ENCODE data around the gene SNX7.
A peak's percentile ranks its signal among the peaks of the same experiment; 100 is the strongest.

The SNX7 gene, protein sequence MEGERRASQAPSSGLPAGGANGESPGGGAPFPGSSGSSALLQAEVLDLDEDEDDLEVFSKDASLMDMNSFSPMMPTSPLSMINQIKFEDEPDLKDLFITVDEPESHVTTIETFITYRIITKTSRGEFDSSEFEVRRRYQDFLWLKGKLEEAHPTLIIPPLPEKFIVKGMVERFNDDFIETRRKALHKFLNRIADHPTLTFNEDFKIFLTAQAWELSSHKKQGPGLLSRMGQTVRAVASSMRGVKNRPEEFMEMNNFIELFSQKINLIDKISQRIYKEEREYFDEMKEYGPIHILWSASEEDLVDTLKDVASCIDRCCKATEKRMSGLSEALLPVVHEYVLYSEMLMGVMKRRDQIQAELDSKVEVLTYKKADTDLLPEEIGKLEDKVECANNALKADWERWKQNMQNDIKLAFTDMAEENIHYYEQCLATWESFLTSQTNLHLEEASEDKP
- 0.19 to 0.52 (median 0.35) reads per million in 3 donors for total RNA-seq

DNA sequence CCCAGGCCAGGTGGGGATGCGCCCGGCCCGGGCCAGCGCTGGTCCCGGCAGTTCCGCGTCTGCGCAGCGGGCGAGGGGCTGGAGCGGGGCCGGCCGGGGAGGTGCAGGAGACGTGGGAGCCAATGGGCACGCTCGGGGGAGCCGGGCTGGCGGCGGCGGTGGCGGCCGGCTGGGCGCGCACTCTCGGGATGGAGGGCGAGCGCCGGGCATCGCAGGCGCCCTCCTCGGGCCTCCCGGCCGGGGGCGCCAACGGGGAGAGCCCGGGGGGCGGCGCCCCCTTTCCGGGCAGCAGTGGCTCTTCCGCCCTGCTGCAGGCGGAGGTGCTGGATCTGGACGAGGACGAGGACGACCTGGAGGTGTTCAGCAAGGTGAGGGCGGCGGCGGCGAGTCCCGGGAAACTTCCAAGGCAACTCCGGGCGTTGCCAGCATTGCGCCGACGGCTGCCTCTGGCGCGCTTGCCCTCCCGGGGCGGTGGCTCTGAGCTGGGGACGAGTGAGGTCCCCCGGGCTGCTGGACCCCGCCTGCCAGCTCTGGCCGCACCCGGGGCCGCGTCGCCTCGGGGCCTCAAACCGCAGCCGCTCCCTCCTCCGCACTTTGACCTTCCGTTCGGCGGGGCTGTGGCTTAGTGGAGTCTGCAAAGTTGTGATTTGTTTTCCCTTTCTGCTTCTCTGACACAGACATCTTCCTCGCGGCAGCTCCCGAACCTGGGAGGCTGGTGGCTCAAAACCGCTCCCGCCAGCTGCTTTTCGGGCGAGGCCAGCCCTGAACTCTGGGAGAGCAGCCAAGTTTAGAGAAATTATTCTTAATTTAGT lies at the start of gene SNX7:
Gene SNX7 (plus strand): TSS at position 178 of the 812 bp plus-strand sequence. CDS start 11 bp downstream, at position 189.
- Histone ChIP-seq H3K36me3 (ENCODE audit: control insufficient read depth, insufficient read depth, low read length) (no peaks in the 10 kb centered on the region), H3K4me1 (ENCODE audit: control insufficient read depth, insufficient read depth, low read length, poor library complexity, severe bottlenecking) (peaks cover 10% of the 10 kb centered on the region), H3K9me3 (ENCODE audit: control insufficient read depth, low read length) (no peaks in the 10 kb centered on the region), H3K4me3 (ENCODE audit: insufficient read depth, low read depth, low read length, poor library complexity, severe bottlenecking) (peak within 1 kb of the TSS; percentile 61), H3K27me3 (replicated peaks; ENCODE audit: control insufficient read depth, insufficient read depth, low read length, poor library complexity, severe bottlenecking) (no peaks in the 10 kb centered on the region), H3K27ac (ENCODE audit: insufficient read depth, low read length, poor library complexity, severe bottlenecking) (no peak within 1 kb of the TSS)
- DNase-seq = no peak

DNA sequence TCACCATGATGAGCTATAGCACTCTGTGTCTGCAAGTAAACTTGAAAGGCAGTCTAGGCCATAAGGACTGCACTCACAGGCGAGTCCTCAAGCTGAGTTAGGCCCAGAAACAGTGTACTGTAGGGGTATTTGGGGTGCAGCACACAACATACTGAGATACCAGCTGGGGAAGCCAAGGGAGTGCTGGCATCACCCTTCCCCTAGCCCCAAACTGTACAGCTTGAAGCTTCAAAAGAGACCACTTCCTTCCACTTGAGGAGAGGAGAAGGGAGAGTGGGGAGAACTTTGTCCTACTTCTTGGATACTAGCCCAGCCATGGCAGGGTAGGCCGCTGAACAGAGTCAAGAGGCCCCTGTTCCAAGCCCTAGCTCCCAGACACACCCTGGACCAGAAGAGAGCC lies 24.2 kb upstream of the SNX7 start:
- H3K36me3 ChIP-seq (ENCODE audit: control insufficient read depth, insufficient read depth, low read length) = no peaks in the 10 kb centered on the region
- no peak overlapping the region for H3K4me3 ChIP-seq (ENCODE audit: insufficient read depth, low read depth, low read length, poor library complexity, severe bottlenecking)
- no peaks in the 10 kb centered on the region for H3K4me1 ChIP-seq (ENCODE audit: control insufficient read depth, insufficient read depth, low read length, poor library complexity, severe bottlenecking)
- H3K27ac ChIP-seq (ENCODE audit: insufficient read depth, low read length, poor library complexity, severe bottlenecking) = no peak overlapping the region
- DNase-seq = no peak
- H3K9me3 ChIP-seq (ENCODE audit: control insufficient read depth, low read length) = no peaks in the 10 kb centered on the region
- no peaks in the 10 kb centered on the region for H3K27me3 ChIP-seq (replicated peaks; ENCODE audit: control insufficient read depth, insufficient read depth, low read length, poor library complexity, severe bottlenecking)

DNA sequence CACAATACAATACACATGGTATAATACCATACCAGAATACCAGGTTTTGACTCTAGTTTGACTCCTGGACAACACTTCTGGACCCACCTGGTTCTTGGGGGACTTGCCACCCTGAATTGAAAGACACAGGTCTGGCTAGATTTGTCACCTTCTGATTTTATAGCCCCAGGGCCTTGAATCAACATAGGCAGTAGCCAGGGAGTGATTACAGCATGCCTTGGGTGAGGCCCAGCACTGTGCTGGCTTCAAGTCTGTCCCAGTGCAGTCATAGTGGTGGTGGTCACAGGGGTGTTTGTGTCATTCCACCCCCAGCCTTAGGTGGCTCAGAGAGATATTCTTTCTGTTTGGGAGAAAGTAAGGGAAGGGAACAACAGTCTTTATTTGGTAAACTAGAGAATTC lies 23.3 kb upstream of the SNX7 start:
- Histone ChIP-seq H3K4me1 (ENCODE audit: control insufficient read depth, insufficient read depth, low read length, poor library complexity, severe bottlenecking) (no peaks in the 10 kb centered on the region), H3K4me3 (ENCODE audit: insufficient read depth, low read depth, low read length, poor library complexity, severe bottlenecking) (no peak overlapping the region), H3K36me3 (ENCODE audit: control insufficient read depth, insufficient read depth, low read length) (no peaks in the 10 kb centered on the region), H3K27me3 (replicated peaks; ENCODE audit: control insufficient read depth, insufficient read depth, low read length, poor library complexity, severe bottlenecking) (no peaks in the 10 kb centered on the region), H3K27ac (ENCODE audit: insufficient read depth, low read length, poor library complexity, severe bottlenecking) (no peak overlapping the region), H3K9me3 (ENCODE audit: control insufficient read depth, low read length) (no peaks in the 10 kb centered on the region)
- no peak for DNase-seq

DNA sequence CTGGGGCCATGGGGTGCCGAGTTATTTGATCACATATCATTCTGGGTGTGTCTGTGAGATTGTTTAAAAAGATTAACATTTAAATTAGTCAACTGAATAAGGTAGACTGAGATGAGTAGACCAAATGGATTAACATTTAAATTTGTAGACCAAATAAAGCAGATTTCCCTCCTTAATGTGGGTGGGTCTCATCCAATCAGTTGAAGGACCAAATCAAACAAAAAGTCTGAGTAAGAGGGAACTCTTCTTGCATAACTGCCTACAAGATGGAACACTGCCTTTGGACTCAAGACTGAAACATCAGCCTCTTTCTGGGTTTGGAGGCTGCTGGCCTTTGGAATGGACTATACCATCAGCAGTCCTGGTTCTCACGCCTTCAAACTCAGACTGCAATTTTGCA lies 17.0 kb upstream of the SNX7 start:
- Histone ChIP-seq H3K27me3 (replicated peaks; ENCODE audit: control insufficient read depth, insufficient read depth, low read length, poor library complexity, severe bottlenecking) (no peaks in the 10 kb centered on the region), H3K9me3 (ENCODE audit: control insufficient read depth, low read length) (no peaks in the 10 kb centered on the region), H3K27ac (ENCODE audit: insufficient read depth, low read length, poor library complexity, severe bottlenecking) (no peak overlapping the region), H3K36me3 (ENCODE audit: control insufficient read depth, insufficient read depth, low read length) (no peaks in the 10 kb centered on the region), H3K4me1 (ENCODE audit: control insufficient read depth, insufficient read depth, low read length, poor library complexity, severe bottlenecking) (no peaks in the 10 kb centered on the region), H3K4me3 (ENCODE audit: insufficient read depth, low read depth, low read length, poor library complexity, severe bottlenecking) (no peak overlapping the region)
- no peak for DNase-seq

DNA sequence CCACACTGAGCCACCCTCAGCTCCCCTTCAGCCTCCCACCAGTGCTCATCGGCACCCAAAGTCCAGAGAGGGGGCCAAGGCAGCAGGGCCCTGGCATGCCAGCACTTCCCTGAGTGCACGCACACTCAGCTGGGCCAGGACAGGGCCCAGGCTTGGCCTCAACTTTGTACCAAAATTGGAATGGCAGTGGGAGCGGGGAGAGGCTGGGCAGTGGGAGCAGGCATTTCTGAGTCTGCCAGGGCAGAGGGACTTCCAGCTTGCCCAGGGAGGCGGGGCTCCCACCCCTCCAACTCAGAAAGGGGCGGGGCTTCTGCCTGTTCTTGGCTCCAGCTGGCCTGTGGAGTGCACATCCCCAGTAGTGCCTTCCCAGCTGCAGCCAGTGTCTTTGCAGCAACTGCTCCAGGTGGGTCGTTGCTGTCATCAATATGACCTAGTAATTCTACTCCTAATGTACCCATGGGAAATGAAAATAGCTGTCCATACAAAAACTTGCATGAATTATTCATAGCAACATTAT lies 10.3 kb upstream of the SNX7 start:
- H3K36me3 ChIP-seq (ENCODE audit: control insufficient read depth, insufficient read depth, low read length) = no peaks in the 10 kb centered on the region
- no peak overlapping the region for H3K27ac ChIP-seq (ENCODE audit: insufficient read depth, low read length, poor library complexity, severe bottlenecking)
- H3K4me1 ChIP-seq (ENCODE audit: control insufficient read depth, insufficient read depth, low read length, poor library complexity, severe bottlenecking) = no peaks in the 10 kb centered on the region
- H3K27me3 ChIP-seq (replicated peaks; ENCODE audit: control insufficient read depth, insufficient read depth, low read length, poor library complexity, severe bottlenecking) = no peaks in the 10 kb centered on the region
- no peaks in the 10 kb centered on the region for H3K9me3 ChIP-seq (ENCODE audit: control insufficient read depth, low read length)
- H3K4me3 ChIP-seq (ENCODE audit: insufficient read depth, low read depth, low read length, poor library complexity, severe bottlenecking) = no peak overlapping the region
- no peak for DNase-seq

DNA sequence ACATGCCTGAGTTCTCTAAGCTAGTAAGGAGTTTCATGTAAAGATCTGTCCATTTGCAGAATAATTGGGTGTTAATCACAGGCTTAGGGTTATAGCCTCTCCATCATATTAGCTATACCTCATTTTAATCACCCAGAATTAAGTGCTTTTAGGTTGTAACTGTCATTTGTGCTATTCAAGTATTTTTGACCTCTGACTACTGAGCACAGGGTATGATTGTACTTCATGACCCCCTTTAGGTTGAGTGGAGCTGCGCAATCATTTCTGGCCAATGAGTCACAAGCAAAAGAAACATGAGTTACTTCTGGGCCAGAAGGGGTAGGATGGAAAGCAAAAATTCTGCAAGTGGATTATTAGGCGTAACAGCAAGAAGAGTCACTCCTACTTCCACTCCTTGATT lies 8.4 kb upstream of the SNX7 start:
- no peaks in the 10 kb centered on the region for H3K27me3 ChIP-seq (replicated peaks; ENCODE audit: control insufficient read depth, insufficient read depth, low read length, poor library complexity, severe bottlenecking)
- H3K36me3 ChIP-seq (ENCODE audit: control insufficient read depth, insufficient read depth, low read length) = no peaks in the 10 kb centered on the region
- no peaks in the 10 kb centered on the region for H3K4me1 ChIP-seq (ENCODE audit: control insufficient read depth, insufficient read depth, low read length, poor library complexity, severe bottlenecking)
- DNase-seq = no peak
- H3K4me3 ChIP-seq (ENCODE audit: insufficient read depth, low read depth, low read length, poor library complexity, severe bottlenecking) = no peak overlapping the region
- no peak overlapping the region for H3K27ac ChIP-seq (ENCODE audit: insufficient read depth, low read length, poor library complexity, severe bottlenecking)
- H3K9me3 ChIP-seq (ENCODE audit: control insufficient read depth, low read length) = no peaks in the 10 kb centered on the region

DNA sequence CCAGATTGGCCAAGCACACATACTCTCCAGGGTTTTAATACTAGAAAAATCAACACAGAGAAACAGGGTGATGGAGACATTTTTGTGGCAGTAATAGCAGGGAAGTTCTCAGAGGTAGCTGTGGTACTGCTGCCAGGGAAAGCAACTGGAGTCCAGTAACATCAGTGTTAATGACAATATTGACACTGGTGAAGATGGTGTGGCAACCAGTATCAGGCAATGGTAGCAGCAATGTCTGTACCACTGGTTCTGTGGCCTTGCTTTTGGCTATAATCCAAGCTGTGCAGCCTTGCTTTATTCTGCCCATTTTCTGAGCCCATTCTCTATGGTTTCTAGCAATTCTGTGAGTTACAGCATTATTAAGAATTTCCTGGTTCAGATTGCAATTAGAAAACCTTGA lies 1.6 kb upstream of the SNX7 start:
- Histone ChIP-seq H3K9me3 (ENCODE audit: control insufficient read depth, low read length) (no peaks in the 10 kb centered on the region), H3K27ac (ENCODE audit: insufficient read depth, low read length, poor library complexity, severe bottlenecking) (no peak overlapping the region), H3K4me1 (ENCODE audit: control insufficient read depth, insufficient read depth, low read length, poor library complexity, severe bottlenecking) (peaks cover 10% of the 10 kb centered on the region), H3K4me3 (ENCODE audit: insufficient read depth, low read depth, low read length, poor library complexity, severe bottlenecking) (no peak overlapping the region), H3K36me3 (ENCODE audit: control insufficient read depth, insufficient read depth, low read length) (no peaks in the 10 kb centered on the region), H3K27me3 (replicated peaks; ENCODE audit: control insufficient read depth, insufficient read depth, low read length, poor library complexity, severe bottlenecking) (no peaks in the 10 kb centered on the region)
- no peak for DNase-seq

DNA sequence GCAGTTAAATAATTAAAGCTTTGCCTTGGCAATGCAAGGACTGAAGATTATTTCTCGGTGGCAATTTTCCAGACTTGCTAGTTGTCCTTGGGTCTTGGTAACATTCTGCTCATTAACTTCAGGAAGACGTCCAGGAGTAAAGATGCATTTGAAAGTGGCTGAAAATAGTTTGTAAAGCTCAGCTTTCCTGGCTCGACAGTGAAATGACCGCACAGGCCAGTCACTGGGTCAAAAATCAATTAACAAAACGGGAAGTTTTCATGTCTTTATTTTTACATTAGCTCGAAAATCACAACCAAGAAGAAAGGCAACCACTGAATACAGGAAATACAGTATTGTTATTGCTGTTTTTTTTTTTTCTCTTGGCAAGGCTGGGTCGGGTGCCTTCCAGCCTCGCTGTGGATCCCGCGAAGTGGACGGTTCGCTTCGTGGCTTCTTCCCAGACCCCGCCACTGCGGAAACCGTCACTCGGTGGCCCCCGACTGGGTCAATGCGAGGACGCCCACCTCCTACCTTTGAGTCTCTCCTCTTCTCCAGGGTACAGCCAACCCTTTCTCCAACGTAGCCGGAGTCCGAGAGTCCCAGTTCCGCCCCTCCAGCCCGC lies 479 bp upstream of the SNX7 start:
- DNase-seq = no peak
- peaks cover 10% of the 10 kb centered on the region for H3K4me1 ChIP-seq (ENCODE audit: control insufficient read depth, insufficient read depth, low read length, poor library complexity, severe bottlenecking)
- H3K27ac ChIP-seq (ENCODE audit: insufficient read depth, low read length, poor library complexity, severe bottlenecking) = no peak overlapping the region
- peak overlapping the region; percentile 61 for H3K4me3 ChIP-seq (ENCODE audit: insufficient read depth, low read depth, low read length, poor library complexity, severe bottlenecking)
- H3K27me3 ChIP-seq (replicated peaks; ENCODE audit: control insufficient read depth, insufficient read depth, low read length, poor library complexity, severe bottlenecking) = no peaks in the 10 kb centered on the region
- H3K36me3 ChIP-seq (ENCODE audit: control insufficient read depth, insufficient read depth, low read length) = no peaks in the 10 kb centered on the region
- no peaks in the 10 kb centered on the region for H3K9me3 ChIP-seq (ENCODE audit: control insufficient read depth, low read length)

DNA sequence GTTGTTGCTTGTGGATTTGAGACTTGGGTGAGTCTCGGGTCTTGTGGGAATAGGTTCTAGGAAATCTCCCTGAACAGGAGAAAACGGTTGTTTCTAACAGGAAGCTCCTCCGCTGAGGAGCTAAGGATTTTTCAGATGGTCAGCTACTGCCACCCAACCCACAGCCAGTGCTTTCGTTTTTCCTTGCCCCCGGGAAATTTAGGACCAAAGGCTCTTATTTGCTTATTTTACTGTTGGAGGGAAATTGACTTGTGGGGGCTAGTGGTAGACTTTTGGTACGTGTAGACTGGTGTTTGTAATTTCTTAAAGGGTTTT lies 792 bp downstream of the SNX7 start:
- no peak for DNase-seq
- peak overlapping the region; percentile 61 for H3K4me3 ChIP-seq (ENCODE audit: insufficient read depth, low read depth, low read length, poor library complexity, severe bottlenecking)
- no peaks in the 10 kb centered on the region for H3K9me3 ChIP-seq (ENCODE audit: control insufficient read depth, low read length)
- no peaks in the 10 kb centered on the region for H3K27me3 ChIP-seq (replicated peaks; ENCODE audit: control insufficient read depth, insufficient read depth, low read length, poor library complexity, severe bottlenecking)
- peaks cover 10% of the 10 kb centered on the region for H3K4me1 ChIP-seq (ENCODE audit: control insufficient read depth, insufficient read depth, low read length, poor library complexity, severe bottlenecking)
- H3K27ac ChIP-seq (ENCODE audit: insufficient read depth, low read length, poor library complexity, severe bottlenecking) = no peak overlapping the region
- no peaks in the 10 kb centered on the region for H3K36me3 ChIP-seq (ENCODE audit: control insufficient read depth, insufficient read depth, low read length)

DNA sequence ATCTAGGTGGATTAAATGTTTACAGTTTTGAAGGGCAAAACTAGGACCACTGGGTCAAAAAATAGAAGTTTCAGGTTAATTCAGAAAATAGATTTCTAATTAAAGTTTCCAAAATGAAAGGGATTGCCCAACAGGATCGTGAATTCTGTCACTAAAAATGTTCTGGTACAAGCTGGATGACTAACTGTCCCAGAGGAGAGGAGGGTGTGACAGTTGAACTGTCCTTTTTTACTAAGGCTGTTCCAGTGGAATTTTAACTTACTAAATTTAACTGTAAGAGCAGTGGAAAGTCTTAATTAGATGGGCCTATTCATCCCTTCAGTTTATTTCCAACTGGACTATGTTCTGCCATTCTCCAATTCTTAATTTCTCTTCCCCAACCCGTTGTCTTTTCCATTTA lies 7.2 kb downstream of the SNX7 start:
- H3K27me3 ChIP-seq (replicated peaks; ENCODE audit: control insufficient read depth, insufficient read depth, low read length, poor library complexity, severe bottlenecking) = no peaks in the 10 kb centered on the region
- no peak for DNase-seq
- no peaks in the 10 kb centered on the region for H3K4me1 ChIP-seq (ENCODE audit: control insufficient read depth, insufficient read depth, low read length, poor library complexity, severe bottlenecking)
- H3K4me3 ChIP-seq (ENCODE audit: insufficient read depth, low read depth, low read length, poor library complexity, severe bottlenecking) = no peak overlapping the region
- no peaks in the 10 kb centered on the region for H3K9me3 ChIP-seq (ENCODE audit: control insufficient read depth, low read length)
- no peak overlapping the region for H3K27ac ChIP-seq (ENCODE audit: insufficient read depth, low read length, poor library complexity, severe bottlenecking)
- H3K36me3 ChIP-seq (ENCODE audit: control insufficient read depth, insufficient read depth, low read length) = no peaks in the 10 kb centered on the region

Measured in effector memory CD4-positive, alpha-beta T cell (primary cell).